CD4-positive, alpha-beta T cell treated with Interleukin-6 for 4 hours (primary cell): ENCODE data around the gene RXFP4.
"Not testable (repeated sequence)": the region's sequence is repeated elsewhere in the genome, so short reads cannot be mapped to it uniquely, and the experiment has no call there.

Experiments used
- DNase-seq: peaks from one replicate; pipeline ENCODE4 v3.0.0-alpha.2; 2020; ENCODE audit warnings: mixed read lengths

Gene RXFP4, protein sequence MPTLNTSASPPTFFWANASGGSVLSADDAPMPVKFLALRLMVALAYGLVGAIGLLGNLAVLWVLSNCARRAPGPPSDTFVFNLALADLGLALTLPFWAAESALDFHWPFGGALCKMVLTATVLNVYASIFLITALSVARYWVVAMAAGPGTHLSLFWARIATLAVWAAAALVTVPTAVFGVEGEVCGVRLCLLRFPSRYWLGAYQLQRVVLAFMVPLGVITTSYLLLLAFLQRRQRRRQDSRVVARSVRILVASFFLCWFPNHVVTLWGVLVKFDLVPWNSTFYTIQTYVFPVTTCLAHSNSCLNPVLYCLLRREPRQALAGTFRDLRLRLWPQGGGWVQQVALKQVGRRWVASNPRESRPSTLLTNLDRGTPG

DNA sequence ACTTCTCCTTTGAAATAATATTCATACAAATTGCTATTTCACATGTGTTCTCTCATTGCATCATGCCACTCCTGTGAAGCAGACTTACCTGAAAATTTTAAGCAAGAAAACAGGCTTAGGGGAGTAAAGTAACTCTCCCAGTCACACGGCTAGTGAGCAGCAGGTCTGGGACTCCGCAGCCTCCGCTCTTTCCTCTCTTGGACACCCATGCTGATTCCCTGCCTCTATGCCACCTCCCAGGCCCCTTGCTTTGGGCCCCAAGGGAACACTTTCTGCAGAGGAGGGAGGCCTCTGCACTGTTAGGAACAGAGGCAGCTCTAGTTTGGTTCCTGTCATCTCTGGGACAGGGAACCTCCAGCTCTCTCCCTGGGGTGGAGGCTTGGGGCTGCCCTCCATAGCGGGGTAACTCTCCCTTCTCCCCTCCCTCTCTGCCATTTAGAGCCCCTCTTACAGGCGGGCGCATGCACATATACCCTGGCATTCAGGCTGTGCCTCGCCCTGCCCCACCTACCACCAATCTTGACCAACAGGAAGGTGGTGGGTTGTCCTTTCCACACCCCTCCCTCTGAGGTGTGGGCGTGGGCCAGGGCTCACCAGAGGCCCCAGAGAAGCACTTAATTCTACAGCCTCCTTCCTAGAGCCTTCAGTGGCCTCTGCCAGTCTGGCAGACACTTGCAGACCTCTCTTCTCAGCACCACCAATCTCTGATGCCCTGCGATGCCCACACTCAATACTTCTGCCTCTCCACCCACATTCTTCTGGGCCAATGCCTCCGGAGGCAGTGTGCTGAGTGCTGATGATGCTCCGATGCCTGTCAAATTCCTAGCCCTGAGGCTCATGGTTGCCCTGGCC lies at the start of gene RXFP4:
Gene RXFP4 (plus strand): TSS at position 646 of the 852 bp plus-strand sequence. CDS start 72 bp downstream, at position 718.
- no peak for DNase-seq

DNA sequence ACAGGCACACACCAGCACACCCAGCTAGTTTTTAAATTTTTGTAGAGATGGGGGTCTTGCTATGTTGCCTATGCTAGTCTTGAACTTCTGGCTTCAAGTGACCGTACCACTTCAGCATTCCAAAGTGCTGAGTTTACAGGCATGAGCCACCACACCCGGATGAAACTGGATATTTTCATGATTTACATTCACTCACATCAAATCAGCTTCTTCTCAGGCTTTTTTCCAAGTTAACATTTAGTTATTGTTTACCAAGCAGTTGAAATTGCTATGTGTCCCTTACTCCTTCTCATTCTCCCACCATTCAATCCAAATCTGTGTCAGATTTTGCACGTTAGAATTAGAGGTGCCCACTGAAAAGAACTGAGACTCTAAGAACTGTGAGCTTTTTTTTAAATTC lies 48.6 kb upstream of the RXFP4 start:
- DNase-seq = no peak

DNA sequence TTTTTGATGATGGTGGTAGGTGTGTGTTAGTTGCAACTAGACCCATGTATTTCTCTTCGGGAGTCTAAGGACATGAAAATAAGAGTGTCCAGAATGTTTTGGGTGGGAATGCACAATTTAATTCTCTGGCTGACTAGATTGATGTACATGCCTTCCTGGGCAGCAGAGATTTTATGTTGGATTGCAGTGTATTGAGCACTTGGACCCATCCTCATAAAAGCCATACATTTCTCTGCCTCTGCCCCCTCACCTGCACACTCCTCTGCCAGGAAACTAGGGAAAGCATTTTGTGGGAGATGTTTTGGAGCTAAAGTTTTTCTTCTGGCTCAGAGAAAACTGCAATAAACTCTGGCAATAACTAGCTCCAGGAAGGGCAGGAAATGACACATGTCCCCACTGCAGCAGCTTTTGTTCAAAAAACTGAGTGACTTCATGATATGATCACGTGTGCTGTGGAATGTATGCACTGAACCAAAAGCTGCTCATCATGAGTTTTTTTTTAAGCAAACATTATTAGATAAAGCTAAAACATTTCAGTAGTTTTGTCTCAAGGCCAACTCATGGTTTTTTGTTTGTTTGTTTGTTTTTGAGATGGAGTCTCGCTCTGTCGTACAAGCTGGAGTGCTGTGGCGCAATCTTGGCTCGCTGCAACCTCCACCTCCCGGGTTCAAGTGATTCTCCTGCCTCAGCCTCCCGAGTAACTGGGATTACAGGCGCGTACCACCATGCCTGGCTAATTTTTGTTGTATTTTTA lies 47.9 kb upstream of the RXFP4 start:
- peak; percentile 47 for DNase-seq

DNA sequence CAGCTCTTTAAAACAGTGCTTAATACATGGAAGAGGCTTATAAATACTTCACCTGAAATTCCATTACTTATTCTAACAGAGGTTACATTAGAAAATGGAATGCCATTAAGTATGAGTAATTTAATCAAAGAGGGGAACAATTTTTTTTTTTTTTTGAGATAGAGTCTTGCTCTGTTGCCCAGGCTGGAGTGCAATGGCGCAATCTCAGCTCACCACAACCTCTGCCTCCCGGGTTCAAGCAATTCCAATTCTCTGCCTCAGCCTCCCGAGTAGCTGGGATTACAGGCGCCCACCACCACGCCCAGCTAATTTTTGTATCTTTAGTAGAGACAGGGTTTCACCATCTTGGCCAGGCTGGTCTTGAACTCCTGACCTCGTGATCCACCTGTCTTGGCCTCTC lies 45.8 kb upstream of the RXFP4 start:
- DNase-seq = not testable (repeated sequence)

DNA sequence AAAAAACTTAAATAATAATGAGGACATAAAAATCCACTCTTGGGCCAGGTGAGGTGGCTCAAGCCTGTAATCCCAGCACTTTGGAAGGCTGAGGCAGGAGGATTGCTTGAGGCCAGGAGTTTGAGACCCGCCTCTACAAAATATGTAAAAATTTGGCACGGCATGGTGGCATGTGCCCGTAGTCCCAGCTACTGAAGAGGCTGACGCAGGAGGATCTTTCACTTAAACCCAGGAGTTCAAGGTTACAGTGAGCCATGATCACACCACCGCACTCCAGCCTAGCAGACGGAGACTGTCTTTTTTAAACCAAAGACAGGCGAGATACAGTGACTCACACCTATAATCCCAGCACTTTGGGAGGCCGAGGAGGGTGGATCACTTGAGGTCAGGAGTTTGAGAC lies 45.0 kb upstream of the RXFP4 start:
- not testable (repeated sequence) for DNase-seq

DNA sequence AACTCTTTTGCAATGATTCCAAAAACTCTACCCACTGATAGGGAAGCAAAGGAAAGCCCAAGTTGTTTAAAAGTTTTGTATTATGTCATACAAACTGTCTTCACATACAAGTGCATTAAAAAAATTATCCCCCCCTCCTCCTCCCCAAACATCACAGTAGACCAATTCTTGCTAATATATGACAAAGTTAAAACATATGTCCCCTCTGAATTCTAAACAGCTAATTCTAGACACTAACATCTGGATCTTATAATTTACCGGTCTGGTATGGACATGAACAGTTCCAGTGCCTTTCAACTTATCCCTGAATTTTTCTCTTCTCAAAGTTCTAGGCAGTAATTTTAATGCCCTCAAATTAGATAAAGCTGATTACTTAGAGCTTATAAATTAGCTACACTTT lies 43.7 kb upstream of the RXFP4 start:
- DNase-seq = no peak

DNA sequence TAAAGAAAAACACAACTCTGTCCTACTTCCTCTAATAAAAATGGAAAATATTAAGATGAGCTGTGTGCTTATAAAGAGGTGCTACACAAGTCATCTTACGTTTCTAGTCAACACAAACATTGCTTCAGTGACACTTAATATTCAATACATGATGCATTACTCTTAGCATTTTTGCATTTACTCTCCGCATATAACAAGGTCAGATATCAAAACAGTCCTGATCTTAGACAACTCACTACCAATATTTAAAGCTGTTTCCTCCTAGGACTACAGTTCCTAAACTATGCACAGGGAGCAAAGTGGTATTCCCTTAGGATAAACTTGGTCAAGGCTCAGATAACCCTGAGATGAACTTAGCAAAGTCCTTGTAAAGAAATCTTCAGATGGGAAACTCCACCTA lies 42.5 kb upstream of the RXFP4 start:
- no peak for DNase-seq

DNA sequence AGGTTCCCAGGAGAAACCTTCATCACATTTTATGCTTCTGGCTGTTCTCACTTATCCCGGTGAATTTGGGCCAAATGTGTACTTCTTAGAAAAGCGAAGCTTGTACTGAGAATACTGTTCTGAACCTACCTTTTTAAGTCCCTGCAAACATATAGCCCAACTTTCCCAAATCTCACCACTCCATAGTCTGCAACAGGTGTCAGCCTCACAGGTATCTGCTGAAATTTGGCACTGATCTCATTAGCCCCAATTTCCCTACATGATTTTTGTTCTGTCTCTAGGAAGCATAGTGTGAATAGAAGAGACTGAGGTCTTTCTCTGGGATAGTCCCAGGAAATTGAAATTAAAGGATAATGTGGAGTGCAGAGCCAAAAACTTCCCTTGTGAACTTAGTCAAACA lies 41.8 kb upstream of the RXFP4 start:
- DNase-seq = no peak

DNA sequence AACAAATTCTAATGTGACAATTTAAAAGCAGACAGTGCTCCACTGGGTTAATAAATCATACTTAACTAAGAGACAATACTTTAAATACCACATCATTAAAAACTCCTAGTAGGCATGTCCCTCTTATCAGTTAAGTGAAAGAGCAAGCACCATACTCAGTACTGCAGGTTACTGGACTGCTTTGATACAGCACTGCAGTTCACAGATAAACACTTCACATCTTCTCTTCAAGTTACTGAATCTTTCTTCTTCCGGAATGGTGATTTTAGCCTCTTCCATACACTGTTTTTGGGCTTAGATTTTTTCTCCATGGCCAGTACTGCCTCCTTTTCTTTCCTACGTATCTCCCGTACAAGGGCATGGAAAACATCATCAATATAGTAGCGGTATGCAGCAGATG lies 41.3 kb upstream of the RXFP4 start:
- DNase-seq = no peak

DNA sequence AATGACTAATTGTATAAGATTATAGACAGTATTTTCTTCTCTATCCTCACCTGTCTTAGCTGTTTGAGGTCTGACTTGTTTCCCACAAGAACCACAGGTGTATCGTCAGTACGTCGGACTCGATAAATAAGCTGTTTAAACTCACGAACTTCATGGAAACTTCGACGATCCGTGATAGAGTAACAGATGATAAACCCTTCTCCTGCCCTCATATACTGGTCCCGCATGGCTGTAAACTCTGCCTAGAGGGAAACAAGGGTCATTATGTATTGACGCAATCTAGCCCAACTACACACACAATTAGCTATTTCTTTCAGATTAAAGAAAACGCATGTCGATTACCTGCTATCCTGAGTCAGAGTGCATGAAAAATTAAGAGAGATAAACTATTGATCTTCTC lies 37.2 kb upstream of the RXFP4 start:
- DNase-seq = no peak

DNA sequence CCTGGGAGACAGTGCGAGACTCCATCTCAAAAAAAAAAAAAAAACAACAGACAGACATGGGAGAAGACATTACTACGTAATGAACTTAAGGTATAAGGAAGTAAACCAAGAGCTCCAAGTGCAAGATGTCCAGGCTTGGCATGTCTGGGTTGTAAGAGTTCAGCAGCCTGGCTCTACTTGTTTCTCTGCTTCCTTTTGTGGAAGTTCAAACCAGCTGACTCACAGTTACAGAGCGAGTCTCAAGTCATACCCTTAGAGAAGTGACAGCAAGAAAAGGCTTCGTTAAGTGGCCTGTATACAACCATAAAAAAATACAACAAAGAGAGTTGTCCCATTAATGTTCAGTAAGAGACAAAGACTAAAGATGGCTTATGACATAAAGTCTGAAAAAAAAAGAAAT lies 31.5 kb upstream of the RXFP4 start:
- peak; percentile 15 for DNase-seq

DNA sequence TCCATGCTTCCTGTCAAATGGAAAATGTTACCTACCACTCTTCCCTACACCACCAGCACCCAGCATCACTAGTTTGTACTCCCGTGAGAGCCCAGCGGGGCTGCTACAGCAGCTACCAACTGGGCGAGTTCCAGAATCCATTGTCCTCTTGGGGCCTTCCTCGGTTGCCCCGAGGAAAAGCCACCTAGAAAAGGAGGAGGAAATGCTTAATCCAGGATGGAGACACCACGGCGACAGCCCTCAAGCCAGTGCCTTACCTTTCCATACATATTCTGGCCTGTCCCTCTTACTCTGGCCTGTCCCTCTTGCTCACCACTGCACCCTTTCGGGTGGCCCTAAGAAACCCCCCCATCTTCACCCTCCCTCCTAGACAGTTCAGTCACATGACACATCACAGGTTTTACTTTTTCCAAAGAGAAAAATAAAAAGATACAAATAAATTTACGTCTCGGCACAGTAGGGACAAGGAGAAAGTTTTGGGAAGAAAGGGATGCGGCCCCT lies 30.8 kb upstream of the RXFP4 start:
- peak; percentile 5 for DNase-seq

DNA sequence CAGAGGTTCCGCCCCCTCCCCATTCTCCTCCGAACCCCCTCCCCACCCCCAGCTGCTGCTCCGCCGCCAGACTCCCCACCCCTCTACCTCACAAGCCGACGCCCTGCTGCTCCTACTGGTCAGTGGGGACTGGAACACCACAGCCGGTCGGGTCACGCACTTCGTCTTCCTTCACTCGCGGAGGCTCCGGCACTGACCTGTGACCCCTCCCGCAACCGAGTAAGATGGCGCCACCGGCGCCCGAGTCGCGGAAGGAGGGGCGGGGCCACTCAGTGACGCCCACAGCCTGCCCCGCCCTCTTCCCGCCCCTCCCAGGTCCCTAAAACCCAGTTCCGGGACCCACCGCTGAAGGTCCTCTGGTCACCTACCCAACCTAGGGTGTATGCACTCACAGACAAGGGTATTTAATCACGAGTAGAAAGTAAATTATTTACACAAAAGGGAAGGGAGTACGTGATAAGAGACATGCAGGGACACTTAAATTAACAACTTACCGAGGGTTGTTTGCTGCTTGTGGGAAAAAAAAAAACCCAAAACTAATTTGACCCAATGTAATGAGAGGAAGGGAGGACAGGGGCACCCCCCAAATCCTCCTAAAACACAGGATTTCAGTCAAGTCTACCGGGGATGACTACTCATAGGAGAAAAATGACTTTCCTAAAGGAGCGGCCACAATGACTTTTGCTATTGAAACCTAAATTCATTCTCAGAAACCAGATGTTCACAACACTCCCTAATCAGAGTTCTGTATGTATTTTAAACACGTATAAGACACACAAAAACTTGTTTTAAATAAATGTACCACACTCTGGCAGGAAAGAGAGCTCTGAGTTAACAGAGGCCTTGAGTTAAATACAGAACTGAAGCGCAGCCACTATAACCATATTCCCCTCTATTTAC lies 30.0 kb upstream of the RXFP4 start, which contains the start of gene RIT1:
Gene RIT1 (minus strand): TSS at position 194 of the 900 bp plus-strand sequence. CDS start 588 bp downstream, outside the sequence.
- peak; percentile 87 for DNase-seq

DNA sequence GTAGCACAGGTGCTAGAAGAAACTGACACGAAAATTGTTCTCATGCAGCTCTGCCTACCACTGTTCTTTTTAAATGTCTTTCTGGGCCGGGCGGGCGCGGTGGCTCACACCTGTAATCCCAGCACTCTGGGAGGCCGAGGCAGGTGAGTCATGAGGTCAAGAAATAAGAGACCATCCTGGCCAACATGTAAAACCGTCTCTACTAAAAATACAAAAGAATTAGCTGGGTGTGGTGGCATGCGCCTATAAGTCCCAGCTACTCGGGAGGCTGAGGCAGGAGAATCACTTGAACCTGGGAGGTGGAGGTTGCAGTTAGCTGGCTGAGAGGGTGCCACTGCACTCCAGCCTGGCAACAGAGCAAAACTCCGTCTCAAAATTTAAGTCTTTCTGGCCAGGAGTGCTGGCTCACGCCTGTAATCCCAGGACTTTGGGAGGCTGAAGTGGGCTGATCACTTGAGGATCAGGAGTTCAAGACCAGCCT lies 29.3 kb upstream of the RXFP4 start:
- DNase-seq = no peak

DNA sequence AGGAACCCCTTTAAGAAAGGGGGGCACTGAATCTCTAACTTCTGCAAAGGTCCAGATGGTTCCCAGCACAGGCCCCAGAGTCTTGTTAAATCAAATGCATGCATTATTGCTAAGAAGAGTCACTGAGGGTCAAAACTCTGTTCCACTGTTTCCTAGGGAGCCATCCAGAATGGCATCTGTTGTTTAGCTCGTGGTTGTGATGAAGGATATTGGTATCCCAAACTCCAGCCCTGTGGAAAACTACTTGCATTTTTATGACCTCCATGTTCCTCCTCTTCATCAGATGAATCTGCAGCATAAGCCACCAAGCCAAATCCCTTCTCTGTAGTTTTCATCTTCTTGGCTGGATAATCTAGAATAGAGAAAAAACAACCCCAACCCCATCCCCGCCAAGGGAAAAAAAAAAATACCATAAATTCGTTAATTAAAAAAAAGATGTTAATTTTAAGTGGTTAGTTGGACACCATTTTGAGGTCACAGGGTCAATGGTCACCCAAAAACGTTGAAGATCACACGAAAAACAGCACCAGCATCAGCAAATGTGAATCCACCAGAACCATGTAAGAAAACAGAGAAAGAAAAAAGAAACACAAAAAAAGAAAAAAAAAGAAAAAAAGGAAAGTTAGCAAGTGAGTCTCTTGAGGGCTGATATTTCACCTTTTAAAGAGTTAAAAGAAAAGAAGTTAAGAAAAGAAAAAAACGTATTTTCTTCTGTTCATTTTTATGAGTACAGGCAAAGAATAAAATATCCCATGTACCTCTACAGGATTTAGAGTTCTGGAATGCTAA lies 27.3 kb upstream of the RXFP4 start:
- DNase-seq = no peak

DNA sequence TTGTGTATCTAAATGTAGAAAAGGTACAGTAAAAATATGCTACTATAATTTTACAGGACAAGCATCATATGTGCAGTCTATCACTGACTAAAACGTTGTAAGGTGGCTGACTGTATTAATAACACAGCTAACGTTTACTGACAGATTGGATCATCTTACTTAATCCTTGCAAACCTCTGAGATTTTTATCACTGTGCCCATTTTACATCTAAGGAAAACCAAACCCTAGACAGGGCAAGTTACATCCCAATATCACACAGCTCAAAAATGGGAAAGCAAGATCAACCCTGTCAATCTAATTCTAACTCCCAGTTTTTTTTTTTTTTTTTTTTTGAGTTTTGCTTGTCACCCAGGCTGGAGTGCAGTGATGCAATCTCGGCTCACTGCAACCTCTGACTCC lies 22.8 kb upstream of the RXFP4 start:
- DNase-seq = no peak

DNA sequence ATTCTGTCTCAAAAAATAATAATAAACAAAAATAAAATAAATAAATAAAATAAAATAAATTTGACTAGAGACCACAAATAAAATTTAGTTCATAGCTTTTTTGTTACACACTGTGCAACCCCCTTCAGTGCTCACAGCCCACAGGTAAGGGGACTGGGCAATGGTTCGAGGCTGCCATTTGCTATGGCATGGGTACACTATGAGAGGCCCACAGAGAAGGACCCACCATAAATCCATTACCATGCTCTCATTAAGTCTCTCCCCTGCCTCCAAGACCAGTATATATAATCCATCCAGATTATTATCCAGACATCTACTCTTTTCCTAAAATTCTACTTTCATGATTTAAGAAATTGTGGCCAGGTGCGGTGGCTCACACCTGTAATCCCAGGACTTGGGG lies 21.6 kb upstream of the RXFP4 start:
- no peak for DNase-seq

DNA sequence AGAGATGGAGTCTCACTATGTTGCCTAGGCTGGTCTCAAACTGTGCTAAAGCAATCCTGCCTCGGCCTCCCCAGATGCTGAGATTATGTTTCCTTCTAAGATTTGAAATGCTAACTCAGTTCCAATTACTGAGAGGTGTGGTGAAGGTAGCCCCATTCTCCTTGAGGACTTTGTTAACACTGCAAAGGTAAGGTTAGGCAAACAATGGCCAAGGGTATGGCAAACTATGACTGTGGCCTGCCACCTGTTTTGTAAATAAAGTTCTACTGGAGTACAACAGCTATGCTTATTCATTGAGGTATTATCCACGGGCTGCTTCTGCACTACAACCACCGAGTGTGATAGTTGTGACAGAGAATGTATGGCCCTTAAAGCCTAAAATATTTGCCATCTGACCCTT lies 20.7 kb upstream of the RXFP4 start:
- no peak for DNase-seq

DNA sequence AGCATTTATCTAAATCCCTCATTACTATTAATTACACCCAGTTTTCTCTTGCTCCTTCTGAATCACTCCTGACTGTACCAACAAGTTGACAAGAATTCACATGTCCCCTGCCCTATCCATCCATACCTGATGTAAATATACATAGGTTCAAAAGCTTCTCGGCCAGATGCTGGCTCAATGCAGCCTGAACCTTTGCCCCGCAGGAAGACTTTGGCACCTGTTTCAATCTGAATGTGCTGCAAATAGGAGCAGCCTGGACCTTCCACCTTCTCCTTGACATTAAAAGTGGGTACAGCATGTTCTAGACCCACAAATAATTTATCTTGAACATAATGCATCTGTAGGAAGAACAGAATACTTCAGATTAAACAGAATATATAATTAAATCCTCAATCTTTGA lies 15.9 kb upstream of the RXFP4 start:
- DNase-seq = no peak

DNA sequence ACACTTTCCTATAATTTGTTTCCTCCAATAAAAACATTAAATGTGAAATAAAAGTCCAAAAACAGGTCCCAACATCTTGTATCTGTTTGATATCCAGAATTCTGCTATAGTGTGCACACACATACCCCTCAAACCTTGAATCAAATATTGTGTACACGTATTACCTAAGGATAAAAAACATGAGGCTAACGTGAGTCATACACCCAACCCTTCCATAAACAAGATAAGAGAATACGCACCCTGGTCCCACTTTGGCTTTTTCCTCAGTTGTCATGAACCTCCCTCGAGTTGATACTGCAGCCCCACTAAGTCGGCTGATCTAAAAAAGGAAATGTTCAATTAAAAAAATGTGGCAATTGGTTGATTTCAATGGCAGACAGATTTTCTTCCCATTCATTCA lies 12.4 kb upstream of the RXFP4 start:
- DNase-seq = no peak

DNA sequence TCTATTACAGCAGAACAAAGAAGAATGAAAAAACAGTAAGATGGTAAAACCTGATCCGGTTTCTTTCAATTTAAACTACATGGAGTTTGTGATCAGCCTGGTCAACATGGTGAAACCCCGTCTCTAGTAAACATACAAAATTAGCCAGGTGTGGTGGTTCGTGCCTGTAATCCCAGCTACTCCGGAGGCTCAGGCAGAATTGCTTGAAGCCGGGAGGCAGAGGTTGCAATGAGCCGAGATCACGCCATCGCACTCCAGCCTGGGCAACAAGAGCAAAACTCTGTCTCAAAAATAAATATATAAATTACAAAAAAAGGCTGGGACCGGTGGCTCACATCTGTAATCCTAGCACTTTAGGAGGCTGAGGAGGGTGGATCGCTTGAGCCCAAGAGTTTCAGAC lies 10.7 kb upstream of the RXFP4 start:
- DNase-seq = not testable (repeated sequence)
